BE2C (cell line): Measurements from ENCODE around the gene COX15.
"Not testable (repeated sequence)": the region's sequence is repeated elsewhere in the genome, so short reads cannot be mapped to it uniquely, and the experiment has no call there.

ENCODE experiments used
- DNase-seq: peaks from one replicate; pipeline ENCODE4 v3.0.0-alpha.2; 2020
- H3K27me3 ChIP-seq: fragments of 250-450 bp; sonication (Bioruptor Pico); 2 replicates; pipeline ENCODE4 v1.5.1; 2020; ENCODE audit warnings: mild to moderate bottlenecking
- H3K36me3 ChIP-seq: fragments of 250-450 bp; sonication (Bioruptor Pico); 2 replicates; pipeline ENCODE4 v1.5.1; 2020; ENCODE audit warnings: mild to moderate bottlenecking
- H3K4me1 ChIP-seq: fragments of 250-450 bp; sonication (Bioruptor Pico); 2 replicates; pipeline ENCODE4 v1.5.1; 2020
- H3K4me3 ChIP-seq: 2 replicates; pipeline ENCODE4 v1.5.1; 2011; ENCODE audit warnings: low read depth, low read length
- H3K9me3 ChIP-seq: fragments of 250-450 bp; sonication (Bioruptor Pico); 2 replicates; pipeline ENCODE4 v1.5.1; 2020
- TF ChIP-seq, protein P1 (sequence below): IDR thresholded peaks from 2 replicates; pipeline ENCODE4 v1.5.1; 2012; ENCODE audit warnings: mild to moderate bottlenecking, low read depth, low read length

The COX15 gene

DNA sequence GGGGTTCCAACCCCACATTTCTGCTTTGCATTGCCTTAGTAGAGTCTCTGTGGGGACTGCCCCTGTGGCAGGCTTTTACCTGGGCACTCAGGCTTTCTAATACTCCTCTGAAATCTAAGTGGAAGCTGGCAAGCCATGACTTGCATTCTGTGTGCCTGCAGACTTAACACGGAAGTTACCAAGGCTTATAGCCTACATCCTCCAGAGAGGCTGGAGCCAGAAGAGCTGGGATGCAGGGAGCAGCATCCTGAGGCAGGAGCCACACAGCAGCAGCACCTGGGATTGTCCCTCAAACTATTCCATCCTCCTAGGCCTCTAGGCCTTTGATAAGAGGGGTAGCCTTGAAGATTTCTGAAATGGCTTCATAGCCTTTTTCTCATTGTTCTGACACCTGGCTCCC lies 28.4 kb upstream of the COX15 start:
- H3K4me1 ChIP-seq: no peaks in the 10 kb centered on the region
- H3K9me3 ChIP-seq: no peaks in the 10 kb centered on the region
- DNase-seq: no peak
- peaks cover 11% of the 10 kb centered on the region for H3K36me3 ChIP-seq
- no peak overlapping the region for H3K4me3 ChIP-seq
- TF ChIP-seq, protein P1, sequence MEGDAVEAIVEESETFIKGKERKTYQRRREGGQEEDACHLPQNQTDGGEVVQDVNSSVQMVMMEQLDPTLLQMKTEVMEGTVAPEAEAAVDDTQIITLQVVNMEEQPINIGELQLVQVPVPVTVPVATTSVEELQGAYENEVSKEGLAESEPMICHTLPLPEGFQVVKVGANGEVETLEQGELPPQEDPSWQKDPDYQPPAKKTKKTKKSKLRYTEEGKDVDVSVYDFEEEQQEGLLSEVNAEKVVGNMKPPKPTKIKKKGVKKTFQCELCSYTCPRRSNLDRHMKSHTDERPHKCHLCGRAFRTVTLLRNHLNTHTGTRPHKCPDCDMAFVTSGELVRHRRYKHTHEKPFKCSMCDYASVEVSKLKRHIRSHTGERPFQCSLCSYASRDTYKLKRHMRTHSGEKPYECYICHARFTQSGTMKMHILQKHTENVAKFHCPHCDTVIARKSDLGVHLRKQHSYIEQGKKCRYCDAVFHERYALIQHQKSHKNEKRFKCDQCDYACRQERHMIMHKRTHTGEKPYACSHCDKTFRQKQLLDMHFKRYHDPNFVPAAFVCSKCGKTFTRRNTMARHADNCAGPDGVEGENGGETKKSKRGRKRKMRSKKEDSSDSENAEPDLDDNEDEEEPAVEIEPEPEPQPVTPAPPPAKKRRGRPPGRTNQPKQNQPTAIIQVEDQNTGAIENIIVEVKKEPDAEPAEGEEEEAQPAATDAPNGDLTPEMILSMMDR: no peak
- H3K27me3 ChIP-seq: no peaks in the 10 kb centered on the region

DNA sequence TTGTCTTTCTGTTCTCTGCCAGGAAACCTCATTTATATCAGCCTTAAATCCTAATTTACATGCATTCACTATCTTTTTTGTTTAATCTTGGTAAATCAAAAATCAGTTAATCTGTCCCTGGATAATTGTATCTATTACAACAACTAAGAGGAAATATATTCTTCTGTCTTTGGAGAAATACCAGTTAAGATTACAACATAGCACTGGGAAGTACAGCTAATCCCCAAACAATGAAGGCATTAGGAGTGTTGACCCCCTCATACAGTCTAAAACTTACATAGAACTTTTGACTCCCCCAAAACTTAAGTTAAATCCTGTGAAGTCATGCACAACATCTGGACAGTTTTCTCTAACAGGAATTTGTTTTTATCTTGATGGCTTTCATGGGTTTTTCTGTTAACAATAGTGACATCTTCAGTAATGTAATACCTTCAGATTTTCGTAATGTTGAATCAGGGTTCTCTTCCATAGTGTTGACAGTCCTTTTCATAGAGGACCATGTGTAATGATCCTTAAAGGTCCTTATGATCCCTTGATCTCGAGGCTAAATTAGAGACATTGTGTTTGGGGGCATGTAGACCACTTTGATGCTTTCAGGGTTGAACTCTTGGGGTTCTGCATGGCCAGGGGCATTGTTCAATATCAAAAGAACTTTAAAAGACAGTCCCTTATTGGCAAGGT lies 26.4 kb upstream of the COX15 start:
- Histone ChIP-seq H3K4me3 (no peak overlapping the region), H3K27me3 (no peaks in the 10 kb centered on the region), H3K9me3 (no peaks in the 10 kb centered on the region), H3K4me1 (no peaks in the 10 kb centered on the region; the same call in 1 of the 2 replicates), H3K36me3 (peaks cover 17% of the 10 kb centered on the region)
- no peak for DNase-seq
- TF ChIP-seq, protein P1: no peak

DNA sequence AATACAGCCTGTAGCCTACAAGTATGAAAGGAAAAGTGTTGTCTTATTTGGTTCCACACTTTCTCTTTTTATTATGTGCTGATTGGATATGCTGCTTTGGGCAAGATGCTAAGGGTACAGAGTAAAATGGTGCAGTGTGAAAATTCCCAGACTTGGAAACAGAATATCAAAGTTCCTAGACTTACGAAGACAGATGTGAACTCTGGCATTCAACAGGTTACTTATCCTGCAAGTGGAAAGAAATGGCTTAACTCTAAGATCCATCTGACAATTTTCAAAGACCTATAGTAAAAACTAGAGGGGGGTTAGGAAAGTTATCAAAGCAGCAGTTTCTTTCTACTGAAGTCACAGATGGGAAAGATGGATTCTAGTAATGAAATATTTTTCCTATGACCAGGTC lies 24.2 kb upstream of the COX15 start:
- Histone ChIP-seq H3K9me3 (no peaks in the 10 kb centered on the region), H3K4me1 (no peaks in the 10 kb centered on the region; the same call in 1 of the 2 replicates), H3K4me3 (no peak overlapping the region), H3K27me3 (no peaks in the 10 kb centered on the region), H3K36me3 (peaks cover 25% of the 10 kb centered on the region)
- no peak for DNase-seq
- TF ChIP-seq, protein P1: no peak

DNA sequence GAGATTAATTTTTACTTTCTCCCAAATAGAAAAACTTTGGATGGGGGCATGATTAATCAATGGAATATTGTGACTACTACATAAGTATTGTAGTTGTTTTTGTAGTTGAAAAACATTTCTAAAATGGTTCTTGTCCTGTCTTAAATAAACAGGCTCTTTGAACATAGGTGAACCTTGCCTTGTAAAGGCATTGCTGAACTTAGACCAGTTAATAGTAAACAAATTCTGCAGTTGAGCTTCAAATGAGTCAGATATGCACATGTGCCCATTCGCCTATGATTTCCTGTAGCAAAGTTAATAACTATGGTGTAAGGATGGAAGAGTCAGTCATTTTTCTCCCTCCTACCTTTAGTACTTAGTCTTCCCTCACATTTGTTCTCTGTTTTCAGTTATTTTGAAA lies 22.7 kb upstream of the COX15 start:
- no peaks in the 10 kb centered on the region for H3K27me3 ChIP-seq
- H3K4me3 ChIP-seq: no peak overlapping the region
- H3K36me3 ChIP-seq: peaks cover 31% of the 10 kb centered on the region
- DNase-seq: no peak
- no peaks in the 10 kb centered on the region for H3K9me3 ChIP-seq
- H3K4me1 ChIP-seq: no peaks in the 10 kb centered on the region; the same call in 1 of the 2 replicates
- TF ChIP-seq, protein P1: no peak

DNA sequence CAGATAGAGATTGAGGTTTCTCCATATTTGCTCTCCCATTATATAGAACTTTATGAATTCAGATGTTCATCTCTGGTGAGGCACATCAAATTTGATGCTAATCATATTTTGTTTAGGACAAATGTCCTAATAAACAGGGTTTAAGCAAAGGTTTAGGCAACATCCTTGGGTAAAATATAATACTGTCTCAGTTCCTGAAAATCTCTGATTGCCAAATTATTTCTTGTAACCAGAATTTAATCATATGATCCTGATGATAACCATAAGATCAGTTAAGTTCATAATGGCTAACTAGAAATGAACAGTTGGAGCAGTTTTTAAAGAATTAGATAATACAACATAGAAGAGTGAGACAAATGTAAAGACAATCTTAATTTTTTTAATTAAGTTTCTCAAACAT lies 18.7 kb upstream of the COX15 start:
- Histone ChIP-seq H3K4me3 (no peak overlapping the region), H3K9me3 (no peaks in the 10 kb centered on the region), H3K4me1 (no peaks in the 10 kb centered on the region; the same call in 1 of the 2 replicates), H3K36me3 (peaks cover 49% of the 10 kb centered on the region), H3K27me3 (no peaks in the 10 kb centered on the region)
- TF ChIP-seq, protein P1: no peak
- no peak for DNase-seq

DNA sequence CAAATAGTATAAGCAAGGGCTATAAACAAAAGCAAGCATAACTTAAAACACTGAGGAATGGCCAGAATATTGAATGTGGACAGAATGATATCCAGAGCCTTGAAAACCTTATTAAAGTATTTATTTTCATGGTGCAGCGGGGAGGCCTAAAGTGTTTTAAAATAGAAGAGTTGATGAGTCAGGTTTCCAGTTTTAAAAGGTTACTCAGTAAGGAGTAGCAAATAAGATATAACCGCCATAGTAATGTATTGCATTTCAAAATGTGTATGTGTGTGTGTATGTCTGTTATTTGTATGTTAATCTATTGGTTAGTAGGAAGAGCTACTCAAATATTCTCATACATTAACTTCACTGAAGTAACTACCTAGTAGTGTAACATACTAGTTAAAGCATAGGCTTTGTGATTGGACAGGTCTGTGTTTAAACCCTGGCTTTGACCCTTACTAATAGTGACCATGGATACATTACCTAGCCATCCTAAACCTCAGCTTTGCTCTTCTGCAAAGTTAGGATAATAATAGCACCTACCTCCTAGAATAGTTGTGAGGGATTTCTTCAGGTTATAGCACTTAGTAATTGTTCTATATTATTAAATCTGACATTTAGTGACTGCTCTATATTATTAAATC lies 17.0 kb upstream of the COX15 start:
- H3K36me3 ChIP-seq: peaks cover 56% of the 10 kb centered on the region
- no peaks in the 10 kb centered on the region for H3K27me3 ChIP-seq
- DNase-seq: no peak
- H3K4me1 ChIP-seq: no peaks in the 10 kb centered on the region; the same call in 1 of the 2 replicates
- no peaks in the 10 kb centered on the region for H3K9me3 ChIP-seq
- no peak overlapping the region for H3K4me3 ChIP-seq
- TF ChIP-seq, protein P1: no peak

DNA sequence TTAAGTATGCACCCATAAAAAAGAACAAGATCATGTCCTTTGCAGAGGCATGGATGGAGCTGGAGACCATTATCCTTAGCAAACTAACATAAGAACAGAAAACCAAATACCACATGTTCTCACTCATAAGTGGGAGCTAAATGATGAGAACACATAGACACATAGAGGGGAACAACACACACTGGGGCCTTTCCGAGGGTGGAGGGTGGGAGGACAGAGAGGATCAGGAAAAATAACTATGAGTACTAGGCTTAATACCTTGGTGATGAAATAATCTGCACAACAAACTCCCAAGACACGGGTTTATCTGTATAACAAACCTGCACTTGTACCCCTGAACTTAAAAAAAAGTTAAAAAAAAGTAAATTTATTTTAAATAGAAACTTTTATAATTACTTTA lies 14.2 kb upstream of the COX15 start:
- peaks cover 74% of the 10 kb centered on the region for H3K36me3 ChIP-seq
- not testable (repeated sequence) for H3K9me3 ChIP-seq, DNase-seq, H3K4me1 ChIP-seq, H3K4me3 ChIP-seq, H3K27me3 ChIP-seq
